Measurements from ENCODE around the gene OSBPL3. TPM values are rescaled to one million over a fixed set of nuclear protein-coding genes. Genes with fewer than 3 reads are reported as not detected.

OSBPL3 gene
- total RNA-seq, 1 donor from 2014 or later, result 37.5 TPM

DNA sequence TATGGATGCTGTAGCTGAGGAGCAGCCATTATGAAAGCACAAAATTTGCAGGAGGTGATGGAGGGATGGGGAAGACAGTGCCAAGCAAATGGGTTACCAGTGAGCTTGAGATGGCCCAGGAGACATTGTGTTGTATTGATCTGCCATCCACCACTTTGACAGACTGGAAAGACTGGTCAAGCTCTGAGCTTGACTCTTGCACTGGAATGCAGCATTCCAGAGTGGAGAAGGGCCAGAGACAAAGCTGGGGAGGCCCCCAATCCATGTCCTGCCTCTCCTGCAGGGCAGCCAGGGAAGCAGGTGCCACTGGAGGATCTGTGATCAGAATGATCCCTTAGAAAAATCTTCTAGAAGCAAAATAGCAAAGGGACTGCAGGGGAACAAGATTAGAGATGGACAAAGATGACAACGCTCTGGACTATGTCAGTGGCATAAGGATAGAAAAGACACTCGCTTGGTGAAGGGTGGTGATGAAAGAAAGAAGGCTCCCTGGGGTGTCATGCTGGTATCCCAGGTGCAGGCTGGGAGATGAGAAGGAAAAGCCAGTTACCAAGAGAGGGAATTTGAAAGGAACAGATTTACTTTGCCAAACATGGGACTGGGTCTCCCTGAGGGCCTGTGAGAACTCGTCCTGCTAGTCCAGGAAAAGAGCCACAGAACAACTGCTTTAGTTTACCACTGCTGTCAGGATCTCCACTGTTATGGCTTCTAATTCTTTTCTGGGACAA lies 227.7 kb downstream of the OSBPL3 start:
- H3K4me1 Mint-ChIP-seq (ENCODE audit: low read depth, unreplicated experiment), result peaks cover 4% of the 10 kb centered on the region
- no peaks in the 10 kb centered on the region for H3K36me3 Mint-ChIP-seq (ENCODE audit: unreplicated experiment)
- DNase-seq, result no peak
- H3K9me3 Mint-ChIP-seq (ENCODE audit: unreplicated experiment), result peaks cover 3% of the 10 kb centered on the region
- TF ChIP-seq, protein P1, sequence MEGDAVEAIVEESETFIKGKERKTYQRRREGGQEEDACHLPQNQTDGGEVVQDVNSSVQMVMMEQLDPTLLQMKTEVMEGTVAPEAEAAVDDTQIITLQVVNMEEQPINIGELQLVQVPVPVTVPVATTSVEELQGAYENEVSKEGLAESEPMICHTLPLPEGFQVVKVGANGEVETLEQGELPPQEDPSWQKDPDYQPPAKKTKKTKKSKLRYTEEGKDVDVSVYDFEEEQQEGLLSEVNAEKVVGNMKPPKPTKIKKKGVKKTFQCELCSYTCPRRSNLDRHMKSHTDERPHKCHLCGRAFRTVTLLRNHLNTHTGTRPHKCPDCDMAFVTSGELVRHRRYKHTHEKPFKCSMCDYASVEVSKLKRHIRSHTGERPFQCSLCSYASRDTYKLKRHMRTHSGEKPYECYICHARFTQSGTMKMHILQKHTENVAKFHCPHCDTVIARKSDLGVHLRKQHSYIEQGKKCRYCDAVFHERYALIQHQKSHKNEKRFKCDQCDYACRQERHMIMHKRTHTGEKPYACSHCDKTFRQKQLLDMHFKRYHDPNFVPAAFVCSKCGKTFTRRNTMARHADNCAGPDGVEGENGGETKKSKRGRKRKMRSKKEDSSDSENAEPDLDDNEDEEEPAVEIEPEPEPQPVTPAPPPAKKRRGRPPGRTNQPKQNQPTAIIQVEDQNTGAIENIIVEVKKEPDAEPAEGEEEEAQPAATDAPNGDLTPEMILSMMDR (IDR thresholded peaks at IDR 0.05; ENCODE audit: partially characterized antibody, unreplicated experiment), result no peak
- no peak overlapping the region for H3K4me3 Mint-ChIP-seq (ENCODE audit: unreplicated experiment)
- peaks cover 10% of the 10 kb centered on the region for H3K27me3 Mint-ChIP-seq (ENCODE audit: unreplicated experiment)
- H3K27ac Mint-ChIP-seq (ENCODE audit: unreplicated experiment), result no peak overlapping the region

DNA sequence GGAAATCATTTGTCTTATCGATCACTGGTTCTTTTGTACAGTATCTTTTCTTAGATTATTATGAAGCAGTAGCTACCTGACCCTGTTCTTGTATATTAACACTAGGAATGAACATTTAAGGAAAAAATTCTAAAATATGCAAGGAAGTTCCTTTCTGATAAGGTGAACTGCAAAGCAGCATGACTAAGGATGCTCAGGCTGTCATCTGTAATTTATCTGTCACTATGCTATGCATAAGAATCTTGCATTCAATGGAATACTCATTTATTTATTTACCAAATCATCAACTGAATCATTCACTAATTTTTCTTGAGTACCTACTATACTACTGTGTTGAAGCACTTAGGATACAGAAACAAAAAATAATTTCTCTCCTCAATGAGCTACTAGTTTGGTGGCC lies 228.5 kb downstream of the OSBPL3 start:
- H3K27ac Mint-ChIP-seq (ENCODE audit: unreplicated experiment), result no peak overlapping the region
- TF ChIP-seq, protein P1 (IDR thresholded peaks at IDR 0.05; ENCODE audit: partially characterized antibody, unreplicated experiment), result no peak

GRCh38 chr7:24750441-24751055 lies 229.4 kb downstream of the OSBPL3 start:
- Mint-ChIP-seq H3K4me1 (ENCODE audit: low read depth, unreplicated experiment) (peaks cover 4% of the 10 kb centered on the region), H3K27ac (ENCODE audit: unreplicated experiment) (no peak overlapping the region), H3K4me3 (ENCODE audit: unreplicated experiment) (no peak overlapping the region), H3K27me3 (ENCODE audit: unreplicated experiment) (peaks cover 3% of the 10 kb centered on the region), H3K9me3 (ENCODE audit: unreplicated experiment) (no peaks in the 10 kb centered on the region), H3K36me3 (ENCODE audit: unreplicated experiment) (no peaks in the 10 kb centered on the region)
- no peak for DNase-seq
- TF ChIP-seq, protein P1 (IDR thresholded peaks at IDR 0.05; ENCODE audit: partially characterized antibody, unreplicated experiment), result no peak

More for the DNA sequence above, 228.5 kb downstream of the OSBPL3 start:
- Mint-ChIP-seq H3K27me3 (ENCODE audit: unreplicated experiment) (peaks cover 8% of the 10 kb centered on the region), H3K4me1 (ENCODE audit: low read depth, unreplicated experiment) (peaks cover 4% of the 10 kb centered on the region), H3K4me3 (ENCODE audit: unreplicated experiment) (no peak overlapping the region), H3K36me3 (ENCODE audit: unreplicated experiment) (no peaks in the 10 kb centered on the region), H3K9me3 (ENCODE audit: unreplicated experiment) (peaks cover 3% of the 10 kb centered on the region)
- DNase-seq, result no peak

GRCh38 chr7:24748521-24748920 lies 231.5 kb downstream of the OSBPL3 start:
- no peak for DNase-seq

More at GRCh38 chr7:24748521-24748920, 231.5 kb downstream of the OSBPL3 start:
- no peaks in the 10 kb centered on the region for H3K27me3 Mint-ChIP-seq (ENCODE audit: unreplicated experiment)
- H3K4me3 Mint-ChIP-seq (ENCODE audit: unreplicated experiment), result no peak overlapping the region
- peaks cover 4% of the 10 kb centered on the region for H3K4me1 Mint-ChIP-seq (ENCODE audit: low read depth, unreplicated experiment)
- TF ChIP-seq, protein P1 (IDR thresholded peaks at IDR 0.05; ENCODE audit: partially characterized antibody, unreplicated experiment), result no peak
- no peak overlapping the region for H3K27ac Mint-ChIP-seq (ENCODE audit: unreplicated experiment)
- H3K9me3 Mint-ChIP-seq (ENCODE audit: unreplicated experiment), result no peaks in the 10 kb centered on the region
- H3K36me3 Mint-ChIP-seq (ENCODE audit: unreplicated experiment), result no peaks in the 10 kb centered on the region

Other genes with a start within 250 kb of the OSBPL3 start
- gene GSDME, start 222.7 kb downstream of the OSBPL3 start, total RNA-seq (ENCODE audit: unreplicated experiment), result 12.7 TPM
- gene CYCS, start 145.1 kb upstream of the OSBPL3 start, total RNA-seq (ENCODE audit: unreplicated experiment), result 127 TPM
- gene NPVF, start 248.3 kb upstream of the OSBPL3 start, total RNA-seq (ENCODE audit: unreplicated experiment), result not detected